Measurements from ENCODE around the gene HOXB6. TPM values are rescaled to one million over a fixed set of nuclear protein-coding genes. Genes with fewer than 3 reads are reported as not detected.

The HOXB6 gene
- polyA plus RNA-seq, 3 donors = not detected

GRCh38 chr17:48625495-48626244, 20.9 kb upstream of the HOXB6 start:
- intact Hi-C loops (cut with micrococcal nuclease) = no loop called here
- peaks cover 0 to 12% (median 2%) of the 10 kb centered on the region in 7 donors for H3K9me3 Mint-ChIP-seq
- peak overlapping the region in 1 of 3 experiments; percentile 46 for H3K4me3 ChIP-seq (replicated peaks in 1 of 3; ENCODE audit: low read depth in 2 of 3, low read length in 3 of 3)
- no peaks in the 10 kb centered on the region for H3K36me3 ChIP-seq (replicated peaks in 1 of 2; ENCODE audit: control insufficient read depth in 1 of 2, insufficient read depth in 2 of 2, low read length in 2 of 2)
- peaks cover 0 to 16% of the 10 kb centered on the region in 2 donors for H3K9me3 ChIP-seq (replicated peaks in 1 of 2; ENCODE audit: control insufficient read depth in 1 of 2, insufficient read depth in 1 of 2, low read length in 2 of 2)
- WGBS (ENCODE audit: insufficient coverage) = under 1% methylated on average over 62 of the region's 69 CpGs
- H4K20me1 ChIP-seq (ENCODE audit: insufficient read depth, low read length) = no peaks in the 10 kb centered on the region
- H3K4me2 ChIP-seq (replicated peaks; ENCODE audit: extremely low read depth, low read length, poor library complexity, severe bottlenecking) = peak overlapping the region; percentile 42
- TF ChIP-seq CTCF (IDR thresholded peaks at IDR 0.05) = no peak
- H3K27me3 Mint-ChIP-seq (ENCODE audit: low read depth in 3 of 3) = peaks cover 89 to 98% (median 95%) of the 10 kb centered on the region in 3 donors
- peak overlapping the region in 1 of 7 donors; percentile 31 for H3K27ac Mint-ChIP-seq
- no peaks in the 10 kb centered on the region for H3K36me3 Mint-ChIP-seq
- peaks cover 73 to 100% of the 10 kb centered on the region in 2 donors for H3K27me3 ChIP-seq (ENCODE audit: control insufficient read depth in 2 of 2, insufficient read depth in 2 of 2, low read length in 2 of 2)
- peak in 1 of 3 donors; percentile 29 for DNase-seq
- peaks cover 8% of the 10 kb centered on the region for H3K4me1 Mint-ChIP-seq
- peak overlapping the region; percentile 11 for H2AFZ ChIP-seq (ENCODE audit: insufficient read depth, low read depth, low read length, poor library complexity, severe bottlenecking)
- no peak overlapping the region for H3K9ac ChIP-seq (ENCODE audit: insufficient read depth, low read length, poor library complexity, severe bottlenecking)
- H3K27ac ChIP-seq (ENCODE audit: low read depth in 1 of 2, low read length in 2 of 2) = no peak overlapping the region
- H3K79me2 ChIP-seq (ENCODE audit: insufficient read depth, low read length) = no peaks in the 10 kb centered on the region
- peaks cover 5 to 13% of the 10 kb centered on the region in 2 donors for H3K4me1 ChIP-seq (ENCODE audit: control insufficient read depth in 1 of 2, insufficient read depth in 2 of 2, low read length in 2 of 2)
- peak overlapping the region; percentile 68 to 88 for H3K4me3 Mint-ChIP-seq

GRCh38 chr17:48624544-48625494, 20.0 kb upstream of the HOXB6 start:
- no peaks in the 10 kb centered on the region for H4K20me1 ChIP-seq (ENCODE audit: insufficient read depth, low read length)
- H3K27me3 ChIP-seq (ENCODE audit: control insufficient read depth in 2 of 2, insufficient read depth in 2 of 2, low read length in 2 of 2) = peaks cover 77 to 100% of the 10 kb centered on the region in 2 donors
- H3K9ac ChIP-seq (ENCODE audit: insufficient read depth, low read length, poor library complexity, severe bottlenecking) = no peak overlapping the region
- WGBS (ENCODE audit: insufficient coverage) = 2% methylated on average over 56 of the region's 66 CpGs
- DNase-seq = no peak
- H3K4me1 ChIP-seq (ENCODE audit: control insufficient read depth in 1 of 2, insufficient read depth in 2 of 2, low read length in 2 of 2) = peaks cover 5 to 13% of the 10 kb centered on the region in 2 donors
- H3K4me2 ChIP-seq (replicated peaks; ENCODE audit: extremely low read depth, low read length, poor library complexity, severe bottlenecking) = peak overlapping the region; percentile 42
- H3K9me3 ChIP-seq (replicated peaks in 1 of 2; ENCODE audit: control insufficient read depth in 1 of 2, insufficient read depth in 1 of 2, low read length in 2 of 2) = peaks cover 0 to 18% of the 10 kb centered on the region in 2 donors
- intact Hi-C loops (cut with micrococcal nuclease) = no loop called here
- peaks cover 89 to 98% (median 95%) of the 10 kb centered on the region in 3 donors for H3K27me3 Mint-ChIP-seq (ENCODE audit: low read depth in 3 of 3)
- no peak overlapping the region for H3K27ac Mint-ChIP-seq
- no peak overlapping the region for H3K4me3 ChIP-seq (replicated peaks in 1 of 3; ENCODE audit: low read depth in 2 of 3, low read length in 3 of 3)
- H3K9me3 Mint-ChIP-seq = peaks cover 0 to 12% (median 2%) of the 10 kb centered on the region in 7 donors
- no peaks in the 10 kb centered on the region for H3K79me2 ChIP-seq (ENCODE audit: insufficient read depth, low read length)
- no peak overlapping the region for H2AFZ ChIP-seq (ENCODE audit: insufficient read depth, low read depth, low read length, poor library complexity, severe bottlenecking)
- H3K4me3 Mint-ChIP-seq = peak overlapping the region in 1 of 2 donors; percentile 88
- no peak for TF ChIP-seq CTCF (IDR thresholded peaks at IDR 0.05)
- H3K36me3 Mint-ChIP-seq = no peaks in the 10 kb centered on the region
- no peak overlapping the region for H3K27ac ChIP-seq (ENCODE audit: low read depth in 1 of 2, low read length in 2 of 2)
- H3K4me1 Mint-ChIP-seq = peaks cover 8% of the 10 kb centered on the region
- no peaks in the 10 kb centered on the region for H3K36me3 ChIP-seq (replicated peaks in 1 of 2; ENCODE audit: control insufficient read depth in 1 of 2, insufficient read depth in 2 of 2, low read length in 2 of 2)

Measured in CD14-positive monocyte (primary cell).